HEK293 (cell line): ENCODE measurements around the gene SLC38A1.

Experiments
- GLI2 ChIP-seq: fragments of 450-650 bp; formaldehyde crosslinking; IDR thresholded peaks from 2 replicates; pipeline ENCODE4; 2017; ENCODE audit warnings: missing biosample characterization, missing genetic modification characterization, low read depth, borderline replicate concordance
- GLIS2 ChIP-seq: fragments of 450-650 bp; formaldehyde crosslinking; IDR thresholded peaks from 2 replicates; pipeline ENCODE4 v1.5.1; 2016; ENCODE audit warnings: missing biosample characterization, missing genetic modification characterization
- HOXA7 ChIP-seq: sonication (generic); formaldehyde crosslinking; IDR thresholded peaks from 2 replicates; pipeline ENCODE4 v1.8.1; 2022; ENCODE audit warnings: missing genetic modification reagents, borderline replicate concordance
- HOXD13 ChIP-seq: sonication (generic); formaldehyde crosslinking; IDR thresholded peaks from 2 replicates; pipeline ENCODE4 v1.8.0; 2022; ENCODE audit warnings: missing genetic modification reagents, borderline replicate concordance
- SP7 ChIP-seq: fragments of 450-650 bp; formaldehyde crosslinking; IDR thresholded peaks from 2 replicates; pipeline ENCODE4 v1.5.1; 2016; ENCODE audit warnings: missing biosample characterization, missing genetic modification characterization
- TCF7L2 ChIP-seq: IDR thresholded peaks from 2 replicates; pipeline ENCODE4 v1.6.1; 2011; ENCODE audit warnings: low read depth, mild to moderate bottlenecking, inconsistent platforms, low read length, moderate library complexity, borderline replicate concordance
- ZBTB11 ChIP-seq: fragments of 450-650 bp; formaldehyde crosslinking; conservative IDR thresholded peaks from 2 replicates; pipeline ENCODE4 v1.5.1; 2016; ENCODE audit warnings: low read depth, missing biosample characterization, missing genetic modification characterization
- ZBTB48 ChIP-seq: fragments of 450-650 bp; formaldehyde crosslinking; IDR thresholded peaks from 2 replicates; pipeline ENCODE4 v1.5.1; 2016; ENCODE audit warnings: missing biosample characterization, missing genetic modification characterization
- ZFP37 ChIP-seq: fragments of 450-650 bp; formaldehyde crosslinking; IDR thresholded peaks from 2 replicates; pipeline ENCODE4 v1.5.1; 2016; ENCODE audit warnings: missing biosample characterization, missing genetic modification characterization
- ZNF121 ChIP-seq: fragments of 450-650 bp; formaldehyde crosslinking; IDR thresholded peaks from 2 replicates; pipeline ENCODE4 v1.5.1; 2016; ENCODE audit warnings: missing biosample characterization, missing genetic modification characterization
- ZNF169 ChIP-seq: fragments of 450-650 bp; formaldehyde crosslinking; IDR thresholded peaks from 2 replicates; pipeline ENCODE4 v1.5.1; 2016; ENCODE audit warnings: missing biosample characterization, missing genetic modification characterization
- ZNF214 ChIP-seq: fragments of 450-650 bp; formaldehyde crosslinking; IDR thresholded peaks from 2 replicates; pipeline ENCODE4 v1.5.1; 2017; ENCODE audit warnings: missing biosample characterization, mild to moderate bottlenecking, missing genetic modification characterization, borderline replicate concordance
- ZNF23 ChIP-seq: fragments of 450-650 bp; formaldehyde crosslinking; IDR thresholded peaks from 2 replicates; pipeline ENCODE4 v1.5.1; 2016; ENCODE audit warnings: missing biosample characterization, missing genetic modification characterization, borderline replicate concordance
- ZNF341 ChIP-seq: fragments of 450-650 bp; formaldehyde crosslinking; IDR thresholded peaks from 2 replicates; pipeline ENCODE4; 2016; ENCODE audit warnings: low read depth, missing biosample characterization, missing genetic modification characterization
- ZNF350 ChIP-seq: fragments of 450-650 bp; formaldehyde crosslinking; IDR thresholded peaks from 2 replicates; pipeline ENCODE4 v1.5.0; 2017; ENCODE audit warnings: missing biosample characterization, mild to moderate bottlenecking, missing genetic modification characterization
- ZNF423 ChIP-seq: fragments of 450-650 bp; formaldehyde crosslinking; IDR thresholded peaks from 2 replicates; pipeline ENCODE4 v1.5.1; 2016; ENCODE audit warnings: missing biosample characterization, missing genetic modification characterization
- ZNF473 ChIP-seq: fragments of 450-650 bp; formaldehyde crosslinking; IDR thresholded peaks from 2 replicates; pipeline ENCODE4 v1.5.1; 2017; ENCODE audit warnings: missing biosample characterization, missing genetic modification characterization
- ZNF658 ChIP-seq: fragments of 450-650 bp; formaldehyde crosslinking; IDR thresholded peaks from 2 replicates; pipeline ENCODE4; 2016; ENCODE audit warnings: missing biosample characterization, missing genetic modification characterization
- ZNF785 ChIP-seq: fragments of 450-650 bp; formaldehyde crosslinking; IDR thresholded peaks from 2 replicates; pipeline ENCODE4 v1.5.1; 2016; ENCODE audit warnings: missing biosample characterization, missing genetic modification characterization
- ZNF792 ChIP-seq: fragments of 450-650 bp; formaldehyde crosslinking; IDR thresholded peaks from 2 replicates; pipeline ENCODE4 v1.5.1; 2016; ENCODE audit warnings: missing biosample characterization, missing genetic modification characterization
- ZNF837 ChIP-seq: fragments of 450-650 bp; formaldehyde crosslinking; IDR thresholded peaks from 2 replicates; pipeline ENCODE4 v1.5.1; 2016; ENCODE audit warnings: missing biosample characterization, missing genetic modification characterization
- ZXDB ChIP-seq: fragments of 450-650 bp; formaldehyde crosslinking; IDR thresholded peaks from 2 replicates; pipeline ENCODE4 v1.5.1; 2016; ENCODE audit warnings: missing biosample characterization, missing genetic modification characterization
- TF ChIP-seq, protein P1 (sequence below): fragments of 450-650 bp; formaldehyde crosslinking; IDR thresholded peaks from 2 replicates; pipeline ENCODE4 v1.5.1; 2016; ENCODE audit warnings: missing biosample characterization, missing genetic modification characterization
- TF ChIP-seq, protein P2 (sequence below): fragments of 450-650 bp; formaldehyde crosslinking; IDR thresholded peaks from 2 replicates; pipeline ENCODE4 v1.5.1; 2016; ENCODE audit warnings: missing biosample characterization, missing genetic modification characterization
- TF ChIP-seq, protein P3 (sequence below): fragments of 450-650 bp; formaldehyde crosslinking; IDR thresholded peaks from 2 replicates; pipeline ENCODE4 v1.5.1; 2016; ENCODE audit warnings: missing biosample characterization, missing genetic modification characterization
- TF ChIP-seq, protein P4 (sequence below): fragments of 450-650 bp; formaldehyde crosslinking; IDR thresholded peaks from 2 replicates; pipeline ENCODE4 v1.5.1; 2016; ENCODE audit warnings: missing biosample characterization, missing genetic modification characterization
- TF ChIP-seq, protein P5 (sequence below): fragments of 450-650 bp; formaldehyde crosslinking; IDR thresholded peaks from 2 replicates; pipeline ENCODE4 v1.5.1; 2016; ENCODE audit warnings: missing biosample characterization, missing genetic modification characterization

Gene SLC38A1

GRCh38 chr12:46260124-46260912 lies 8.5 kb downstream of the SLC38A1 start (continued):
- TF ChIP-seq, protein P1, sequence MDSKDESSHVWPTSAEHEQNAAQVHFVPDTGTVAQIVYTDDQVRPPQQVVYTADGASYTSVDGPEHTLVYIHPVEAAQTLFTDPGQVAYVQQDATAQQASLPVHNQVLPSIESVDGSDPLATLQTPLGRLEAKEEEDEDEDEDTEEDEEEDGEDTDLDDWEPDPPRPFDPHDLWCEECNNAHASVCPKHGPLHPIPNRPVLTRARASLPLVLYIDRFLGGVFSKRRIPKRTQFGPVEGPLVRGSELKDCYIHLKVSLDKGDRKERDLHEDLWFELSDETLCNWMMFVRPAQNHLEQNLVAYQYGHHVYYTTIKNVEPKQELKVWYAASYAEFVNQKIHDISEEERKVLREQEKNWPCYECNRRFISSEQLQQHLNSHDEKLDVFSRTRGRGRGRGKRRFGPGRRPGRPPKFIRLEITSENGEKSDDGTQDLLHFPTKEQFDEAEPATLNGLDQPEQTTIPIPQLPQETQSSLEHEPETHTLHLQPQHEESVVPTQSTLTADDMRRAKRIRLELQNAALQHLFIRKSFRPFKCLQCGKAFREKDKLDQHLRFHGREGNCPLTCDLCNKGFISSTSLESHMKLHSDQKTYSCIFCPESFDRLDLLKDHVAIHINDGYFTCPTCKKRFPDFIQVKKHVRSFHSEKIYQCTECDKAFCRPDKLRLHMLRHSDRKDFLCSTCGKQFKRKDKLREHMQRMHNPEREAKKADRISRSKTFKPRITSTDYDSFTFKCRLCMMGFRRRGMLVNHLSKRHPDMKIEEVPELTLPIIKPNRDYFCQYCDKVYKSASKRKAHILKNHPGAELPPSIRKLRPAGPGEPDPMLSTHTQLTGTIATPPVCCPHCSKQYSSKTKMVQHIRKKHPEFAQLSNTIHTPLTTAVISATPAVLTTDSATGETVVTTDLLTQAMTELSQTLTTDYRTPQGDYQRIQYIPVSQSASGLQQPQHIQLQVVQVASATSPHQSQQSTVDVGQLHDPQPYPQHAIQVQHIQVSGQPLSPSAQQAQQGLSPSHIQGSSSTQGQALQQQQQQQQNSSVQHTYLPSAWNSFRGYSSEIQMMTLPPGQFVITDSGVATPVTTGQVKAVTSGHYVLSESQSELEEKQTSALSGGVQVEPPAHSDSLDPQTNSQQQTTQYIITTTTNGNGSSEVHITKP (tag by site-specific recombination) = peak; percentile 69
- TF ChIP-seq ZNF785 (no peak), TCF7L2 (no peak), SP7 (tag by site-specific recombination) (peak; percentile 60), ZNF169 (tag by site-specific recombination) (no peak), ZNF214 (tag by site-specific recombination) (no peak), HOXA7 (CRISPR knock-in tag) (no peak), ZBTB48 (tag by site-specific recombination) (no peak), ZNF423 (tag by site-specific recombination) (no peak; the same call in 1 of the 2 replicates), ZFP37 (0 out of 2 replicates have a peak, but pooled peaks have one; percentile 3), ZNF350 (tag by site-specific recombination) (no peak), GLI2 (tag by site-specific recombination) (no peak), ZNF792 (no peak), GLIS2 (tag by site-specific recombination) (no peak), ZXDB (tag by site-specific recombination) (no peak; the same call in 1 of the 2 replicates), ZNF837 (tag by site-specific recombination) (no peak), ZBTB11 (tag by site-specific recombination) (no peak), ZNF121 (no peak), ZNF658 (tag by site-specific recombination) (no peak), HOXD13 (no peak), ZNF473 (no peak), ZNF23 (no peak), ZNF341 (tag by site-specific recombination) (no peak)
- TF ChIP-seq, protein P2, sequence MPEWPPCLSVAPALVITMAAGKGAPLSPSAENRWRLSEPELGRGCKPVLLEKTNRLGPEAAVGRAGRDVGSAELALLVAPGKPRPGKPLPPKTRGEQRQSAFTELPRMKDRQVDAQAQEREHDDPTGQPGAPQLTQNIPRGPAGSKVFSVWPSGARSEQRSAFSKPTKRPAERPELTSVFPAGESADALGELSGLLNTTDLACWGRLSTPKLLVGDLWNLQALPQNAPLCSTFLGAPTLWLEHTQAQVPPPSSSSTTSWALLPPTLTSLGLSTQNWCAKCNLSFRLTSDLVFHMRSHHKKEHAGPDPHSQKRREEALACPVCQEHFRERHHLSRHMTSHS (tag by site-specific recombination) = no peak
- TF ChIP-seq, protein P3, sequence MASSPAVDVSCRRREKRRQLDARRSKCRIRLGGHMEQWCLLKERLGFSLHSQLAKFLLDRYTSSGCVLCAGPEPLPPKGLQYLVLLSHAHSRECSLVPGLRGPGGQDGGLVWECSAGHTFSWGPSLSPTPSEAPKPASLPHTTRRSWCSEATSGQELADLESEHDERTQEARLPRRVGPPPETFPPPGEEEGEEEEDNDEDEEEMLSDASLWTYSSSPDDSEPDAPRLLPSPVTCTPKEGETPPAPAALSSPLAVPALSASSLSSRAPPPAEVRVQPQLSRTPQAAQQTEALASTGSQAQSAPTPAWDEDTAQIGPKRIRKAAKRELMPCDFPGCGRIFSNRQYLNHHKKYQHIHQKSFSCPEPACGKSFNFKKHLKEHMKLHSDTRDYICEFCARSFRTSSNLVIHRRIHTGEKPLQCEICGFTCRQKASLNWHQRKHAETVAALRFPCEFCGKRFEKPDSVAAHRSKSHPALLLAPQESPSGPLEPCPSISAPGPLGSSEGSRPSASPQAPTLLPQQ (tag by site-specific recombination) = no peak
- TF ChIP-seq, protein P4, sequence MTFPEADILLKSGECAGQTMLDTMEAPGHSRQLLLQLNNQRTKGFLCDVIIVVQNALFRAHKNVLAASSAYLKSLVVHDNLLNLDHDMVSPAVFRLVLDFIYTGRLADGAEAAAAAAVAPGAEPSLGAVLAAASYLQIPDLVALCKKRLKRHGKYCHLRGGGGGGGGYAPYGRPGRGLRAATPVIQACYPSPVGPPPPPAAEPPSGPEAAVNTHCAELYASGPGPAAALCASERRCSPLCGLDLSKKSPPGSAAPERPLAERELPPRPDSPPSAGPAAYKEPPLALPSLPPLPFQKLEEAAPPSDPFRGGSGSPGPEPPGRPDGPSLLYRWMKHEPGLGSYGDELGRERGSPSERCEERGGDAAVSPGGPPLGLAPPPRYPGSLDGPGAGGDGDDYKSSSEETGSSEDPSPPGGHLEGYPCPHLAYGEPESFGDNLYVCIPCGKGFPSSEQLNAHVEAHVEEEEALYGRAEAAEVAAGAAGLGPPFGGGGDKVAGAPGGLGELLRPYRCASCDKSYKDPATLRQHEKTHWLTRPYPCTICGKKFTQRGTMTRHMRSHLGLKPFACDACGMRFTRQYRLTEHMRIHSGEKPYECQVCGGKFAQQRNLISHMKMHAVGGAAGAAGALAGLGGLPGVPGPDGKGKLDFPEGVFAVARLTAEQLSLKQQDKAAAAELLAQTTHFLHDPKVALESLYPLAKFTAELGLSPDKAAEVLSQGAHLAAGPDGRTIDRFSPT (tag by site-specific recombination) = peak; percentile 49; the same call in 1 of the 2 replicates
- TF ChIP-seq, protein P5, sequence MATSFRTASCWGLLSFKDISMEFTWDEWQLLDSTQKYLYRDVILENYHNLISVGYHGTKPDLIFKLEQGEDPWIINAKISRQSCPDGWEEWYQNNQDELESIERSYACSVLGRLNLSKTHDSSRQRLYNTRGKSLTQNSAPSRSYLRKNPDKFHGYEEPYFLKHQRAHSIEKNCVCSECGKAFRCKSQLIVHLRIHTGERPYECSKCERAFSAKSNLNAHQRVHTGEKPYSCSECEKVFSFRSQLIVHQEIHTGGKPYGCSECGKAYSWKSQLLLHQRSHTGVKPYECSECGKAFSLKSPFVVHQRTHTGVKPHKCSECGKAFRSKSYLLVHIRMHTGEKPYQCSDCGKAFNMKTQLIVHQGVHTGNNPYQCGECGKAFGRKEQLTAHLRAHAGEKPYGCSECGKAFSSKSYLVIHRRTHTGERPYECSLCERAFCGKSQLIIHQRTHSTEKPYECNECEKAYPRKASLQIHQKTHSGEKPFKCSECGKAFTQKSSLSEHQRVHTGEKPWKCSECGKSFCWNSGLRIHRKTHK (tag by site-specific recombination) = no peak
